Measurements from ENCODE around the gene PEAK1. TPM values are rescaled to one million over a fixed set of nuclear protein-coding genes. Genes with fewer than 3 reads are reported as not detected.
"Not testable (repeated sequence)": the region's sequence is repeated elsewhere in the genome, so short reads cannot be mapped to it uniquely, and the experiment has no call there.

PEAK1 gene
- total and polyA plus RNA-seq, 2 experiments from 2014 or later = 7.8 to 34.1 TPM

DNA sequence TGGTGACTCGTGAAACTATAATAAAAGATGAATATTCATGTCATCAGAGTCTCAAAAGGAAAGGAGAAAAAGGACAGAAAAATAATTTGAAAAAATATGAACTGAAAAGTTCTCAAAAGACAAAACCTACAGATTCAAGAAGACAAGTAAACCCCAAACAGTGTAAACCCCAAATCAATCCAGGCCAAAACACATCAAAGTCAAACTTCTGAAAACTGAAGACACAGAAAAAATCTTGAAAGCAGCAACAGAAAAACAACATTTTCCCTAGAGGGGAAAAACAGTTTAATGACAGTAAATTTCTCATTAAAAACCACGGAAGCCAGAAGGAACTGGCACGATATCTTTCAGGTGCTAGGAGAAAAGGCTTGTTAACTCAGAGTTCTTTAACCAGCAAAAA, 143.8 kb downstream of the PEAK1 start:
- Mint-ChIP-seq H3K36me3 (ENCODE audit: low read depth) (peaks cover 12% of the 10 kb centered on the region; the same call in 2 of the 3 replicates), H3K27ac (peak overlapping the region; percentile 34; the same call in 1 of the 2 replicates), H3K4me3 (no peak overlapping the region), H3K9me3 (no peaks in the 10 kb centered on the region), H3K27me3 (ENCODE audit: insufficient read depth, low read depth, poor library complexity) (peaks cover 5% of the 10 kb centered on the region), H3K4me1 (no peaks in the 10 kb centered on the region)
- TF ChIP-seq CTCF (conservative IDR thresholded peaks at IDR 0.05; ENCODE audit: low read depth in 2 of 2) (no peak), CREB1 (CRISPR knock-in tag; IDR thresholded peaks at IDR 0.05; ENCODE audit: low read depth) (no peak), JUNB (IDR thresholded peaks at IDR 0.05; ENCODE audit: unreplicated experiment) (no peak), NANOG (IDR thresholded peaks at IDR 0.05; ENCODE audit: borderline replicate concordance) (no peak), EZH2 (IDR thresholded peaks at IDR 0.05; ENCODE audit: low read depth, unreplicated experiment) (no peak), EZH2phosphoT487 (IDR thresholded peaks at IDR 0.05; ENCODE audit: unreplicated experiment) (no peak), ZNF114 (CRISPR knock-in tag; IDR thresholded peaks at IDR 0.05) (no peak)
- no peaks in the 10 kb centered on the region for H3K9me2 ChIP-seq (ENCODE audit: insufficient read depth)
- no peaks in the 10 kb centered on the region for H3K27me3 ChIP-seq (ENCODE audit: insufficient read depth)
- H3K79me2 ChIP-seq (replicated peaks; ENCODE audit: insufficient read depth) = peaks cover 10% of the 10 kb centered on the region
- H3K4me3 ChIP-seq = no peak overlapping the region
- no peaks in the 10 kb centered on the region for H3F3A ChIP-seq (replicated peaks; ENCODE audit: low read depth)
- no peak overlapping the region for H2AFZ ChIP-seq
- no peak overlapping the region for H3K4me2 ChIP-seq
- 0 out of 2 replicates have a peak, but pooled peaks cover 3% of the 10 kb centered on the region for H4K20me1 ChIP-seq (replicated peaks; ENCODE audit: insufficient read depth)
- H3K27ac ChIP-seq (ENCODE audit: low read depth) = no peak overlapping the region
- H3K36me3 ChIP-seq (ENCODE audit: insufficient read depth) = no peaks in the 10 kb centered on the region
- no peak for ATAC-seq
- no peak for DNase-seq (ENCODE audit: low spot score)
- no peaks in the 10 kb centered on the region for H3K4me1 ChIP-seq (ENCODE audit: insufficient read depth)

DNA sequence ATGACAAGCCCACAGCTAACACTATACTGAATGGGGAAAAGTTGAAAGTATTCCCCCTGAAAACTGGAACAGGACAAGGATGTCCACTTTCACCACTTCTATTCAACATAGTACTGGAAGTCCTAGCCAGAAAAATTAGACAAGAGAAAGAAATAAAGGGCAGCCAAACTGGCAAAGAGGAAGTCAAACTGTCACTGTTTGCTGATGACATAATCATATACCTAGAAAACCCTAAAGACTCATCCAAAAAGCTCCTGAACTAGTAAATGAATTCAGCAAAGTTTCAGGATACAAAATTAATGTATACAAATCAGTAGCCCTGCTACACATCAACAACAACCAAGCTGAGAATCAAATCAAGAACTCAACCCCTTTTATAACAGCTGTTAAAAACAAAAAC, 146.8 kb downstream of the PEAK1 start:
- H3K4me2 ChIP-seq; H3K27ac Mint-ChIP-seq; H2AFZ ChIP-seq; H3K9me3 Mint-ChIP-seq; H3K27me3 ChIP-seq (ENCODE audit: insufficient read depth); H3K4me1 ChIP-seq (ENCODE audit: insufficient read depth); H3K9me2 ChIP-seq (ENCODE audit: insufficient read depth); H3K27me3 Mint-ChIP-seq (ENCODE audit: insufficient read depth, low read depth, poor library complexity); H4K20me1 ChIP-seq (replicated peaks; ENCODE audit: insufficient read depth); DNase-seq (ENCODE audit: low spot score); H3K4me3 ChIP-seq; H3K4me1 Mint-ChIP-seq; ATAC-seq; H3K36me3 ChIP-seq (ENCODE audit: insufficient read depth); H3K27ac ChIP-seq (ENCODE audit: low read depth); H3K4me3 Mint-ChIP-seq; H3F3A ChIP-seq (replicated peaks; ENCODE audit: low read depth): not testable (repeated sequence)
- peaks cover 22% of the 10 kb centered on the region; the same call in 2 of the 3 replicates for H3K36me3 Mint-ChIP-seq (ENCODE audit: low read depth)
- H3K79me2 ChIP-seq (replicated peaks; ENCODE audit: insufficient read depth) = peaks cover 10% of the 10 kb centered on the region

GRCh38 chr15:77266708-77267386, 153.1 kb downstream of the PEAK1 start:
- Histone ChIP-seq H3F3A (replicated peaks; ENCODE audit: low read depth) (no peaks in the 10 kb centered on the region), H3K36me3 (ENCODE audit: insufficient read depth) (no peaks in the 10 kb centered on the region), H2AFZ (no peak overlapping the region), H3K4me2 (no peak overlapping the region), H3K4me3 (no peak overlapping the region), H3K4me1 (ENCODE audit: insufficient read depth) (no peaks in the 10 kb centered on the region), H4K20me1 (replicated peaks; ENCODE audit: insufficient read depth) (no peaks in the 10 kb centered on the region), H3K27me3 (ENCODE audit: insufficient read depth) (no peaks in the 10 kb centered on the region), H3K79me2 (replicated peaks; ENCODE audit: insufficient read depth) (0 out of 2 replicates have a peak, but pooled peaks cover 2% of the 10 kb centered on the region), H3K27ac (ENCODE audit: low read depth) (no peak overlapping the region), H3K9me2 (ENCODE audit: insufficient read depth) (no peaks in the 10 kb centered on the region)
- no peak for DNase-seq (ENCODE audit: low spot score)
- Mint-ChIP-seq H3K4me3 (no peak overlapping the region), H3K27ac (no peak overlapping the region), H3K36me3 (ENCODE audit: low read depth) (peaks cover 45% of the 10 kb centered on the region), H3K9me3 (peaks cover 25% of the 10 kb centered on the region), H3K27me3 (ENCODE audit: insufficient read depth, low read depth, poor library complexity) (peaks cover 2% of the 10 kb centered on the region), H3K4me1 (peaks cover 3% of the 10 kb centered on the region; the same call in 1 of the 3 replicates)
- TF ChIP-seq EZH2phosphoT487 (IDR thresholded peaks at IDR 0.05; ENCODE audit: unreplicated experiment) (no peak), POLR2AphosphoS5 (IDR thresholded peaks at IDR 0.05; ENCODE audit: low read depth) (no peak), CTCF (conservative IDR thresholded peaks at IDR 0.05; ENCODE audit: low read depth in 2 of 2) (no peak), NANOG (IDR thresholded peaks at IDR 0.05; ENCODE audit: borderline replicate concordance) (no peak), ZNF114 (CRISPR knock-in tag; IDR thresholded peaks at IDR 0.05) (no peak), STAT1 (IDR thresholded peaks at IDR 0.05; ENCODE audit: unreplicated experiment) (no peak), JUNB (IDR thresholded peaks at IDR 0.05; ENCODE audit: unreplicated experiment) (no peak), CREB1 (CRISPR knock-in tag; IDR thresholded peaks at IDR 0.05; ENCODE audit: low read depth) (no peak), EZH2 (IDR thresholded peaks at IDR 0.05; ENCODE audit: low read depth, unreplicated experiment) (no peak)
- TF ChIP-seq, protein P1, sequence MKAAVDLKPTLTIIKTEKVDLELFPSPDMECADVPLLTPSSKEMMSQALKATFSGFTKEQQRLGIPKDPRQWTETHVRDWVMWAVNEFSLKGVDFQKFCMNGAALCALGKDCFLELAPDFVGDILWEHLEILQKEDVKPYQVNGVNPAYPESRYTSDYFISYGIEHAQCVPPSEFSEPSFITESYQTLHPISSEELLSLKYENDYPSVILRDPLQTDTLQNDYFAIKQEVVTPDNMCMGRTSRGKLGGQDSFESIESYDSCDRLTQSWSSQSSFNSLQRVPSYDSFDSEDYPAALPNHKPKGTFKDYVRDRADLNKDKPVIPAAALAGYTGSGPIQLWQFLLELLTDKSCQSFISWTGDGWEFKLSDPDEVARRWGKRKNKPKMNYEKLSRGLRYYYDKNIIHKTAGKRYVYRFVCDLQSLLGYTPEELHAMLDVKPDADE (IDR thresholded peaks at IDR 0.05) = no peak
- peak; percentile 75; the same call in 2 of the 3 replicates for ATAC-seq
